ENCODE measurements around the gene NXPH4.

NXPH4 gene

GRCh38 chr12:57216014-57216911, at the start of gene NXPH4:
NXPH4 (plus strand) TSS chr12:57216794; CDS start chr12:57216970, 176 bp downstream.
- no peak for DNase-seq (ENCODE audit: low read depth, low spot score)

- no peak for DNase-seq (ENCODE audit: low read depth, low spot score)
These were observed 49.6 kb upstream of the NXPH4 start for GRCh38 chr12:57166971-57167371.

GRCh38 chr12:57168058-57168457, 48.5 kb upstream of the NXPH4 start:
- DNase-seq (ENCODE audit: low read depth, low spot score), result no peak

GRCh38 chr12:57169046-57169795, 47.4 kb upstream of the NXPH4 start:
- no peak for DNase-seq (ENCODE audit: low read depth, low spot score)

GRCh38 chr12:57169969-57170368, 46.6 kb upstream of the NXPH4 start:
- DNase-seq (ENCODE audit: low read depth, low spot score), result no peak

GRCh38 chr12:57170408-57170807, 46.2 kb upstream of the NXPH4 start:
- DNase-seq (ENCODE audit: low read depth, low spot score), result no peak

GRCh38 chr12:57170927-57171326, 45.7 kb upstream of the NXPH4 start:
- DNase-seq (ENCODE audit: low read depth, low spot score), result no peak

- DNase-seq (ENCODE audit: low read depth, low spot score), result no peak
These were observed 44.9 kb upstream of the NXPH4 start for GRCh38 chr12:57171668-57172067.

- DNase-seq (ENCODE audit: low read depth, low spot score), result no peak
These were observed 43.5 kb upstream of the NXPH4 start for GRCh38 chr12:57173089-57173488.

GRCh38 chr12:57173683-57174082, 42.9 kb upstream of the NXPH4 start:
- no peak for DNase-seq (ENCODE audit: low read depth, low spot score)

- DNase-seq (ENCODE audit: low read depth, low spot score), result no peak
These were observed 41.0 kb upstream of the NXPH4 start for GRCh38 chr12:57175428-57176138.

- DNase-seq (ENCODE audit: low read depth, low spot score), result no peak
These were observed 40.5 kb upstream of the NXPH4 start for GRCh38 chr12:57176139-57176477.

- no peak for DNase-seq (ENCODE audit: low read depth, low spot score)
These were observed 39.7 kb upstream of the NXPH4 start for GRCh38 chr12:57176846-57177245.

GRCh38 chr12:57177354-57177753, 39.2 kb upstream of the NXPH4 start:
- DNase-seq (ENCODE audit: low read depth, low spot score), result no peak

GRCh38 chr12:57178213-57178612, 38.4 kb upstream of the NXPH4 start:
- no peak for DNase-seq (ENCODE audit: low read depth, low spot score)

- no peak for DNase-seq (ENCODE audit: low read depth, low spot score)
These were observed 37.1 kb upstream of the NXPH4 start for GRCh38 chr12:57179331-57180086.

- no peak for DNase-seq (ENCODE audit: low read depth, low spot score)
These were observed 36.1 kb upstream of the NXPH4 start for GRCh38 chr12:57180321-57180989.

GRCh38 chr12:57181072-57181471, 35.5 kb upstream of the NXPH4 start:
- no peak for DNase-seq (ENCODE audit: low read depth, low spot score)

- DNase-seq (ENCODE audit: low read depth, low spot score), result no peak
These were observed 34.9 kb upstream of the NXPH4 start for GRCh38 chr12:57181561-57182155.

- no peak for DNase-seq (ENCODE audit: low read depth, low spot score)
These were observed 33.5 kb upstream of the NXPH4 start for GRCh38 chr12:57182918-57183575.
